Effector memory CD4-positive, alpha-beta T cell (primary cell): ENCODE results near the gene RASGRP1.
"Not testable (repeated sequence)": the region's sequence is repeated elsewhere in the genome, so short reads cannot be mapped to it uniquely, and the experiment has no call there.

Source experiments
- DNase-seq, 3 donors: peaks; one replicate each; pipeline ENCODE4 v3.0.0-alpha.2; 2020
- H3K27ac ChIP-seq: 2 replicates; pipeline ENCODE4 v1.7.0; 2013; ENCODE audit warnings: mild to moderate bottlenecking, low read length, moderate library complexity; ENCODE audit not compliant: insufficient read depth, poor library complexity, severe bottlenecking
- H3K27me3 ChIP-seq: replicated peaks from 2 replicates; pipeline ENCODE4 v1.7.0; 2013; ENCODE audit warnings: mild to moderate bottlenecking, low read length; ENCODE audit not compliant: insufficient read depth, control insufficient read depth, poor library complexity, severe bottlenecking
- H3K36me3 ChIP-seq: 2 replicates; pipeline ENCODE4 v1.7.0; 2013; ENCODE audit warnings: mild to moderate bottlenecking, low read length, moderate library complexity; ENCODE audit not compliant: control insufficient read depth, insufficient read depth
- H3K4me1 ChIP-seq: 2 replicates; pipeline ENCODE4 v1.7.0; 2013; ENCODE audit warnings: low read length, mild to moderate bottlenecking; ENCODE audit not compliant: control insufficient read depth, insufficient read depth, poor library complexity, severe bottlenecking
- H3K4me3 ChIP-seq: 2 replicates; pipeline ENCODE4 v1.7.0; 2013; ENCODE audit warnings: low read length, low read depth, mild to moderate bottlenecking; ENCODE audit not compliant: insufficient read depth, poor library complexity, severe bottlenecking
- H3K9me3 ChIP-seq: 2 replicates; pipeline ENCODE4 v1.7.0; 2013; ENCODE audit warnings: mild to moderate bottlenecking, low read length, moderate library complexity; ENCODE audit not compliant: control insufficient read depth

RASGRP1 gene

DNA sequence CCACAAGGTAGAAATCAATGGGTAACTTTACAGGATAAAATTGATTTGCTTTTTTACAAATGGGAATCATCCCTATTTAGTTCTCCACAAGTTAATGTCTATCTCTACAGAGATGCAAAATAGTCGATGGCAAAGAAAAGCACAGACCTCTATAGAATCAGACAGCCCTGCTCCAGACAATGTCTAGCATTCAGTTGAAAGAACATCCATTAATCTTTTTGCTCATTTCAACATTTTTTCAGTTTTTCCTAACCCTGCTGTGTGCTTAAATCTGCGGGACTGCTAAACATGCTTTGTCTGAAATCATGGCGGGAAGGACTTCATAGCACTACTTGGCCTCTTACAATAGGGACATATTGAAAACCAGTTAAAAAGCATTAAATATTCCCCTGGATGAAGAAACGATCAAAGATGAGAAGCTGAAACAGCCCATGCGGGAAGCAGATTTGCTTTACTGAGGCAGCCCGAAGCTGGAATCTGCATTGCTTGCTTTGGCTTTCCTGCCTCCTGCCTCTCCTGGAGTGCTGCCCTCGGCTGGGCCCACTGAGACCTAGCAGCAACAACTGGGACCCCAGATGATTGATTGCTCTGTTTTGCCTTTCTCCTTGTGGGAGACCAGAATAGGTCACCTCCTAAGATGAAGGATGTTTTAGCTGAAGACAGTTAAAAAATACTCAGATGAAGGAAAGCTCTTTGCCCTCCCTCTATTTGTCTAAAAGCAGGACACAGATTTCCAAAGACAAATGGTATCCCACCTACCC, 38.5 kb upstream of the RASGRP1 start:
- no peaks in the 10 kb centered on the region for H3K9me3 ChIP-seq
- H3K4me3 ChIP-seq: no peak overlapping the region
- no peaks in the 10 kb centered on the region for H3K36me3 ChIP-seq
- DNase-seq: no peak
- no peaks in the 10 kb centered on the region for H3K4me1 ChIP-seq
- H3K27me3 ChIP-seq: no peaks in the 10 kb centered on the region
- no peak overlapping the region for H3K27ac ChIP-seq

DNA sequence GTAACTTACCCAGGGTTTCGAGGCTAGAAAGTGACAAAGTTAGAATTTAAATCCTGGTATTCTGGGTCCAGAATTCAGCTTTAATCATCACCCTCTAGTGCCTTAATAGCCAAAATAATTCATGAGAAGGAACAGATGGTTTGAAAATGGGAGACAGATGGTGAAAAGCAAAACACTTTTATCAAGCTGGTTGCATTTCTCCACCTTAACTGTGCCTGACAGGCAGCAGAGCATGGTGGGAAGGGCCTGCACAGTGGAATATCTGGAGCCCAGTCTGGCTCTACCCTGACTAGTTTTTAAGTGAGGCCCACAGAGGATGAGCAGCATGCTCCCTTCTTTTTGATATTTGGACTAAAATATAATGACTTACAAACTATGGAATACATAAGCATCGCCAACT, 35.6 kb upstream of the RASGRP1 start:
- no peaks in the 10 kb centered on the region for H3K27me3 ChIP-seq
- no peak overlapping the region for H3K27ac ChIP-seq
- no peak overlapping the region for H3K4me3 ChIP-seq

DNA sequence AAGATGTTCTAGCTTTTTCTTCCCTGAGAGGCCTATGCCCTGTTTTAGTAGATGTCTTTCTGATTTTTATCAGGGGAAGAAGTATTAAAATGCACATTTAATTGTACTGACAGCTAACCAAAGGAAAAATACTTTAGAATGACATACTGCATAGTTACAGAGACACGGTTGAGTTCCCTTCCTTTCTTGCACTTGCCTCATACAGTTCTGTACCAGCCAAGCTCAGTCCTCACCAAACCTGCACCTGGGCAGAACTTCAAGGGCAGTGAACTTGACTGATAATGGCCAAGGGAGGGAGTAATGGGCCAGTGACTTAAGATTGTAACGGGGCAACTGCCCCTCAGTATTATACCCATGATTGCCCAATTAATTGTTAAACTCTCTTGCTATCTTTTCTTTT, 34.1 kb upstream of the RASGRP1 start:
- H3K27ac ChIP-seq: no peak overlapping the region
- no peaks in the 10 kb centered on the region for H3K4me1 ChIP-seq
- no peak for DNase-seq
- H3K9me3 ChIP-seq: no peaks in the 10 kb centered on the region
- no peak overlapping the region for H3K4me3 ChIP-seq
- H3K27me3 ChIP-seq: no peaks in the 10 kb centered on the region
- no peaks in the 10 kb centered on the region for H3K36me3 ChIP-seq

More for the DNA sequence above, 35.6 kb upstream of the RASGRP1 start:
- H3K4me1 ChIP-seq: no peaks in the 10 kb centered on the region
- no peak for DNase-seq
- H3K9me3 ChIP-seq: no peaks in the 10 kb centered on the region
- no peaks in the 10 kb centered on the region for H3K36me3 ChIP-seq

DNA sequence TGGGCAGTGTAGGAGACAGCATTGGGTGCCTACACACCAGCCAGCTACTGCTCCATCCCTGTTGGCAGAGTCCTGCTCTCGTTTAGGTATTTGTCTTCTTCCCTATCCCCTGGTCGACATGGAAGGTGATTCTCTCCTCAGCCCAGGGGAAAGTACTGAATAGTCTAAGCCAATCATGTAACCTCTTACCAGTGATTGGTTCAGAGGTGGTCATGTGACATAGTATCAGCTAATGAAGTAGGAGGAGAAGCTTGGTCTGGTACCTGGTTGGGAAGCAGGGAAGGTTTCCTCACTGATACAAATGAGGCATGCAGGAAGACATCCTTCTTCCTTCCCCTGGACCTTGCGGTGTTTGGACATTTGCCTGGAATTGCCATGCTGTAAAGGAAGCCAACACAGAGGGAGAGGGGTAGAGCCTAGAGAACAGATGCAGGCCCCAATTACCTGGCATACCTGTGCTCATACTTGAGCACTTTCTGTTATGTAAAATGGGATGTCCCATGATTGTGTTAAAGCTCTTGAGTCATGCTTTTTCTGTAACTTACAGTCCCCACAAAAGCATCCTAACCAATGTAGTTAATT, 32.7 kb upstream of the RASGRP1 start:
- no peak overlapping the region for H3K4me3 ChIP-seq
- no peak overlapping the region for H3K27ac ChIP-seq
- no peak for DNase-seq
- H3K4me1 ChIP-seq: no peaks in the 10 kb centered on the region
- H3K36me3 ChIP-seq: no peaks in the 10 kb centered on the region
- no peaks in the 10 kb centered on the region for H3K27me3 ChIP-seq
- no peaks in the 10 kb centered on the region for H3K9me3 ChIP-seq

DNA sequence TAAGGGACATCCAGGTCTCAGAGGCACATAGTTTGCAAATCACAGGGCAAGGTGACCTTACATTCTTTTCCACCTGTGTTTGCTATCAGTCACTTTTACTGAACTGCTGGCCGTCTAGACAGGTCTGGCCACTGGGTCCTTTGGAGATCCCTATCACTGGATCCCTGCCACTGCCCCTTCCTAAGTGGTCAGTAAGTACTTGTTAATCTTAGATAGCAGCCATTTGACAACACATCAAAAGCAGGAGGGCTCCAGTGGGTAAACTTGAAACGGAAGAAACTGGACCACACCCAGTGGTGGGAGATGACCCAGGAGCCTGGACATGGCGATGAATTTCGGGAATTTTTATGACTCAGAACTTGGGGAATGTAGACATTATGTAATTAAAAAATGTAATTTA, 28.9 kb upstream of the RASGRP1 start:
- no peaks in the 10 kb centered on the region for H3K36me3 ChIP-seq
- no peak overlapping the region for H3K4me3 ChIP-seq
- DNase-seq: no peak
- no peak overlapping the region for H3K27ac ChIP-seq
- H3K4me1 ChIP-seq: no peaks in the 10 kb centered on the region
- no peaks in the 10 kb centered on the region for H3K27me3 ChIP-seq
- H3K9me3 ChIP-seq: no peaks in the 10 kb centered on the region

DNA sequence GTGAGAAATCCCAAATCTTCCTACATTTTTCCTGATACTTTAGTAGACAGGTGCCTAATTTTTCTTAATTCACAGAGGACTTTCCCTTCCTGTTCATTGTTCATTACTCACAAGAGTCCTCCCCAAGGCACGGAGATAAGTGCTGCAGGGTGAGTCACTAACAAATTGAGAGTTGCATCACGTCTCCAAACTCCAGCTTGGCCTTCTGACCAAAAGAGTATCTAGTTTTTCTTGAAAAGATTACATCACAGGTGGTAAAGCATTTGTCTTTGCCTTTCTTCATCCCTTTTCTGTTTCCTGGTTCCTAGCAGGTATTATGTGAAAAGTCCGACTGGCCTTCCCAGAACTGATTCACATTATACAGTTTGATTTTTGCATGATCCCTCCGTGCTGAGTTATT, 24.9 kb upstream of the RASGRP1 start:
- Histone ChIP-seq H3K27ac (no peak overlapping the region), H3K4me3 (no peak overlapping the region), H3K4me1 (no peaks in the 10 kb centered on the region), H3K27me3 (no peaks in the 10 kb centered on the region), H3K36me3 (no peaks in the 10 kb centered on the region), H3K9me3 (no peaks in the 10 kb centered on the region)
- no peak for DNase-seq

DNA sequence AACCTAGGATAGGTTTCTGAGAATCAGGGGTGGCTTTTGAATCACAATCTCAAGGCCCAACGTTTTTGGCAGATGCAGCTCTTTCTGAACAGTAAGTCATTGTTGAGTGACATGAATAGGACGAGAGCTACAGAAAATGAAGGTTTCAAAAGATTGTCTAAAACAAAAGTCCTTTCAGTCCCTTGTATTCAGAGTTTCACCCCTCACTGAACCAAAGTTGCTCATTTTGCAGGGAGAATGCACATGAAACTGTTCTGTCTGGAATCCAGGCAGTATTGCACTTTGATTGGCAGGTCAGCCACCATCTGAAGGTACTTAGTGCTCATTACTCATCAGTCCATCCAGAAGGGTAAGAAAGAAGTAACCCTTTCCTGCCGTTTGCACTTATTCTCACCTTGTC, 24.1 kb upstream of the RASGRP1 start:
- Histone ChIP-seq H3K27me3 (no peaks in the 10 kb centered on the region), H3K27ac (no peak overlapping the region), H3K4me1 (no peaks in the 10 kb centered on the region), H3K4me3 (no peak overlapping the region), H3K9me3 (no peaks in the 10 kb centered on the region), H3K36me3 (no peaks in the 10 kb centered on the region)
- no peak for DNase-seq

DNA sequence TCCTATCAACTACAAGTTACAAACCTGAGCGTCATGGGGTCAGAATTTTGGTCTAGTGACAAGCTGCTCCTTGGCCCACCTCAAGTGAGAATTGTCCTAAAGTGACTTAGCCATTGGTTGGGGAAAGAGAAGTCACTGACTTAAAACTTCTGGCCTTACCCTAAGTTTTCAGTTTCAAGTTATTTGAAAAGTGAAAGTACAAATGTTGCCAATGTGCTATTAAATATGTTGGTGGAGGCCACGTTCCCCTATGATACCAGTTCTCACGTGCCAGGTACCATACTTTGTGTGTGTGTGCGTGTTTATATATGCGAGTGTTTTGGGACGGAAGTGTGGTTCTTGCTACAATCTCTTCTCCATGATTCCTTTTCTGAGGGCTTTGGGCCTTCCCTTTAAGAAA, 22.6 kb upstream of the RASGRP1 start:
- H3K27ac ChIP-seq: no peak overlapping the region
- no peaks in the 10 kb centered on the region for H3K4me1 ChIP-seq
- H3K36me3 ChIP-seq: no peaks in the 10 kb centered on the region
- H3K27me3 ChIP-seq: no peaks in the 10 kb centered on the region
- DNase-seq: no peak
- no peaks in the 10 kb centered on the region for H3K9me3 ChIP-seq
- no peak overlapping the region for H3K4me3 ChIP-seq

DNA sequence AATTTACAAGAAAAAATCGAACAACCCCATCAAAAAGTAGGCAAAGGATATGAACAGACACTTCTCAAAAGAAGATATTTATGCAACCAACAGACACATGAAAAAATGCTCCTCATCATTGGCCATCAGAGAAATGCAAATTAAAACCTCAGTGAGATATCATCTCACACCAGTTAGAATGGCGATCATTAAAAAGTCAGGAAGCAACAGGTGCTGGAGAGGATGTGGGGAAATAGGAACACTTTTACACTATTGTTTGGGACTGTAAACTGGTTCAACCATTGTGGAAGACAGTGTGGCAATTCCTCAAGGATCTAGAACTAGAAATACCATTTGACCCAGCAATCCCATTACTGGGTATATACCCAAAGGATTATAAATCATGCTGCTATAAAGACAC, 21.4 kb upstream of the RASGRP1 start:
- H3K4me3 ChIP-seq, H3K9me3 ChIP-seq, DNase-seq, H3K4me1 ChIP-seq, H3K36me3 ChIP-seq, H3K27ac ChIP-seq, H3K27me3 ChIP-seq: not testable (repeated sequence)

DNA sequence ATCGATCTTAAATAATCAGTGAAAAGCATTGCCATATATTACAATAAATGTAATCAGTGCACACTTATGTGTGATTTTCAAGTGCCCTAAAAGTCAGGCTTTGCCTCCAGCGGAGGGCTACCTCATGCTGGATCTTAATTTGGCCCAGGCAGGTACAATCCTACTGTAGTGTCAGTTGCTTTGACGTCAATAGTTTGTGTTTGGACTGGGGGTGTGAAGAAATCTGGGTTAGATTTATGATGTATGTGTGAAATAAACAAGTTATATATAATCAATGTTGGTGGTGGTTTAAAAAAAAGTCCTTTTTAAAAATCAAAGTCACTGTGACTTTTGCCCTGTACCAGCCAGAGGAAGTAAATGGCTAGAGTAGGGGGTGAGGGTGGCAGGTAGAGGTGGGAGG, 14.0 kb upstream of the RASGRP1 start:
- no peaks in the 10 kb centered on the region for H3K36me3 ChIP-seq
- no peak for DNase-seq
- H3K9me3 ChIP-seq: no peaks in the 10 kb centered on the region
- no peaks in the 10 kb centered on the region for H3K27me3 ChIP-seq
- H3K27ac ChIP-seq: no peak overlapping the region
- peaks cover 15% of the 10 kb centered on the region for H3K4me1 ChIP-seq
- no peak overlapping the region for H3K4me3 ChIP-seq
